Fibroblast of mammary gland (primary cell): ENCODE results near the gene NRIP1.

Source experiments
- DNase-seq: peaks from one replicate; pipeline ENCODE4 v3.0.0-alpha.2; 2010; ENCODE audit warnings: low read depth
- H3K4me3 ChIP-seq: 2 replicates; pipeline ENCODE4 v1.5.1; 2011; ENCODE audit warnings: low read depth, mild to moderate bottlenecking, low read length, moderate library complexity; ENCODE audit not compliant: control insufficient read depth
- TF ChIP-seq, protein P1 (sequence below): conservative IDR thresholded peaks from 2 replicates; pipeline ENCODE4 v1.5.1; 2011; ENCODE audit warnings: low read depth, low read length, inconsistent platforms; ENCODE audit not compliant: control insufficient read depth, insufficient read depth

NRIP1 gene

DNA sequence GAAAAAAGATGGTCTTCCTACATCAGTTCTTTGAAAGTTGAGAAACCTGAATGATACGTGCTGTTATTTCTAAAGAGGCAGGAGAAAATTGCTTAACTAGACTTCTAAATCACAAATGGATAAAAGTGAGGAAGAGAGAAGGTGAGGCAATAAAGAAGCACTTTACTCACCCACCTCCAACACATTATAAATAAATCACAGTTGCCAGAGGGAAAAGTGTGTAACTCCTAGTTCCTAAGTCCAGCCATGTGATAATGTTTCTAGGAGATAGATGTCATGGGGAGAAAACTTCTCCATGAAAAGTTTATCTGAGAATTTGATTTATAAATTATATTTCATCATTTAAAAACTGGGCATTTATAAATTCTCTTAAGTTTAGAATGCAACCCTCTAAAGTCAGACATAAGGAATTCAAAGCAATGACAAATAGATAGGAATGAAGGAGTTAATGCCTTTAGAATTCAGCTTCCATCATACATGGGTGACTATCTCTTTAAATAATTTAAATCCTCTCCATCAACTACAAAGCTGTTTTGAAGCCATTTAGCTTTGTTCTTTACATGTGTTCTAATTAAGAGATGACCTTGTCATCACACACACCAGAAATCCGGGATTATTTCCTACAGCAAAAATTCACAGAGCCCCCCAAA is 60.0 kb downstream of the NRIP1 start:
- TF ChIP-seq, protein P1, sequence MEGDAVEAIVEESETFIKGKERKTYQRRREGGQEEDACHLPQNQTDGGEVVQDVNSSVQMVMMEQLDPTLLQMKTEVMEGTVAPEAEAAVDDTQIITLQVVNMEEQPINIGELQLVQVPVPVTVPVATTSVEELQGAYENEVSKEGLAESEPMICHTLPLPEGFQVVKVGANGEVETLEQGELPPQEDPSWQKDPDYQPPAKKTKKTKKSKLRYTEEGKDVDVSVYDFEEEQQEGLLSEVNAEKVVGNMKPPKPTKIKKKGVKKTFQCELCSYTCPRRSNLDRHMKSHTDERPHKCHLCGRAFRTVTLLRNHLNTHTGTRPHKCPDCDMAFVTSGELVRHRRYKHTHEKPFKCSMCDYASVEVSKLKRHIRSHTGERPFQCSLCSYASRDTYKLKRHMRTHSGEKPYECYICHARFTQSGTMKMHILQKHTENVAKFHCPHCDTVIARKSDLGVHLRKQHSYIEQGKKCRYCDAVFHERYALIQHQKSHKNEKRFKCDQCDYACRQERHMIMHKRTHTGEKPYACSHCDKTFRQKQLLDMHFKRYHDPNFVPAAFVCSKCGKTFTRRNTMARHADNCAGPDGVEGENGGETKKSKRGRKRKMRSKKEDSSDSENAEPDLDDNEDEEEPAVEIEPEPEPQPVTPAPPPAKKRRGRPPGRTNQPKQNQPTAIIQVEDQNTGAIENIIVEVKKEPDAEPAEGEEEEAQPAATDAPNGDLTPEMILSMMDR, result no peak
- DNase-seq, result no peak
- H3K4me3 ChIP-seq, result no peak overlapping the region

DNA sequence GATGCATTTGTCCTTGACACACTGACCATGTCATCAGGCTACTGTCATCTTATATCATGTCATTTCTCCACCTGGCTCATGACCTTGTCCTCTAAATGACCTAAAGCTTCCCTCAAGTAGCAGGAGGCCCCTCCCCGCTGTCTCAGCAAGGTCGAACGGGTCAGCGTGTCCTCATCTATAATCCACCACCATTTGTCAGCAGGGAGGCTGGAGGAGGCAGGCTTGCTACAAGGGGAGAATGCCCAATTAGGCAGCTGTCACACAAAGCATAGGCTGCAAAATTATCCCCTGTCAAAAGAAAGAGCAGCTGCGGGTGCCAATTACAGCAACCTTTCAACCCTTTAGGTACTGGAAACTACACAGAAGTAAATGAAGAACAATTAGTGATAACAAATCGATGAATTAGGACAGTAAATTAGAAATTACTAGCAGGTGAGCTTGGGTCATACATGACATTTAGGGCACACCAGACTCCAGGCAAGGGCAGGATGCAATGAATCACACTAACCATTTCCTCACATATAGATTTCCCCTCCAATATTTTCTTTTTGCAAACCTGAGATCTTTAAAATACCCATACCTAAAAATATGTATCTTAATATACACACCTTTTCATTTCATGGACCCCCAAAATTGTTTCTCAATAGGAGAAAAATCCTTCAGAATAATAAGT is 61.2 kb downstream of the NRIP1 start:
- H3K4me3 ChIP-seq, result no peak overlapping the region
- no peak for DNase-seq
- TF ChIP-seq, protein P1, result no peak

GRCh38 chr21:15001857-15002606 is 62.8 kb downstream of the NRIP1 start:
- no peak for DNase-seq
- TF ChIP-seq, protein P1, result no peak
- H3K4me3 ChIP-seq, result no peak overlapping the region

DNA sequence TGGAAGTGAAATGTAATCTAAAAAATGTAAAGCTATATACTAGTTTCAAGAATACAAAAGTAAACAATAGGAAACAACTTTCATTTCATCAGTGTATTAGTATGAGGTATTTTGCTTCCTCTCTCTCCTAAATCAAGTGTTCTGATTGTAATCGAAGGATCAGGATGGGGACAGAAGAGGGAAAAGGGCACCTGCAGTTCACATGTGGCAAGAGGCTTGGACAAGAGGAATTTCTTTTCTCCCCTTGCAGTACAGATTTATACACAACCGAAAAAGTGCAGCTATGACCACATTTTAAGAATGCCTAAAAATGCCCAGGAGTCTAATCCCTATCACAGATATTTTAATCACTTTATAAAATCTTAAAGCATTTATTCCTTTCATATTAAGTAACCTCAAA is 63.7 kb downstream of the NRIP1 start:
- H3K4me3 ChIP-seq, result no peak overlapping the region
- no peak for DNase-seq
- TF ChIP-seq, protein P1, result no peak

DNA sequence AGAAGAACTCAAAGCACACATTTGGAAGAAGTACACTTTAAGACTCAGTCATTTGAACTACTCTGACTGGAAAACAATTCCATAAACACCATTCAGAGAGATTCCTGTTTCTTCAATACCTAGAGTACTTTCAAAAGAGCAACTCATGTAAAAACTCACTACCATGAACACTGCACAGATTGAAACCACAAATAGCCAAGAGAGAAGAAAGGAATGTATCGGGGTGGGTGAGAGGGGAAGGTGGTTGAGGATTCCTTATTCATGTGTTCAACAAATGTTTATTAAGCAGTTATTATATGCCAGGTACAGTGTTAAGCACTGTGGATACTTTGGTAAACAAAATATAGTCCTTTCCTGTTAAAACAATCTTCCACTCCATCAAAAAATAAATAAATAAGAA is 64.7 kb downstream of the NRIP1 start:
- H3K4me3 ChIP-seq, result no peak overlapping the region
- DNase-seq, result peak; percentile 52
- TF ChIP-seq, protein P1, result no peak

GRCh38 chr21:14998784-14999183 is 66.0 kb downstream of the NRIP1 start:
- TF ChIP-seq, protein P1, result no peak
- no peak for DNase-seq
- no peak overlapping the region for H3K4me3 ChIP-seq
